GM12878 (cell line): Measurements from ENCODE around the gene CCDC150. TPM values are rescaled to one million over a fixed set of nuclear protein-coding genes. Genes with fewer than 3 reads are reported as not detected.

ENCODE experiments used
- ATAC-seq: fragments of 200-7000 bp; cut with Tn5 transposase; 3 replicates; pipeline ENCODE4 v1.9.1; 2020; ENCODE audit warnings: mild to moderate bottlenecking, moderate library complexity
- BruUV-seq: library from RNA; stranded (reverse); fragments of 400-500 nt; replicated peaks from 2 replicates; lab custom pipeline; 2021; lab: Mats Ljungman, UMichigan
- CTCF ChIA-PET: fragments of 300-600 bp; sonication (Branson Sonifier 250); formaldehyde crosslinking; extraction: SDS; loops from one replicate; lab custom pipeline; 2021; ENCODE audit warnings: inconsistent platforms; lab: Yijun Ruan, JAX
- POLR2A ChIA-PET: fragments of 350-600 bp; formaldehyde crosslinking; extraction: SDS; loops from one replicate; lab custom pipeline; 2021; ENCODE audit warnings: inconsistent platforms; lab: Charles Lee
- RAD21 ChIA-PET: fragments of 300-600 bp; sonication (Branson Sonifier 250); formaldehyde crosslinking; loops from one replicate; lab custom pipeline; 2023; ENCODE audit warnings: antibody characterized with exemption; ENCODE audit not compliant: unreplicated experiment; lab: Charles Lee
- SMC1A ChIA-PET: fragments of 300-600 bp; sonication (Branson Sonifier 250); formaldehyde crosslinking; loops from one replicate; lab custom pipeline; 2023; ENCODE audit not compliant: unreplicated experiment, uncharacterized antibody; lab: Charles Lee
- DNase-seq: peaks from one replicate; pipeline ENCODE4 v3.0.0-alpha.2; 2011; ENCODE audit warnings: low read depth, low spot score
- FAIRE-seq: peaks from 3 replicates; lab custom pipeline; 2011; peaks lifted over from hg19 to GRCh38; lab: Jason Lieb, UNC
- H2AFZ ChIP-seq: 2 replicates; pipeline ENCODE4 v1.6.0; 2011; ENCODE audit warnings: low read depth, low read length, control low read depth; ENCODE audit not compliant: control insufficient read depth
- H3K27ac ChIP-seq: 2 replicates; pipeline ENCODE4 v1.5.1; 2011; ENCODE audit warnings: control low read depth; ENCODE audit not compliant: control insufficient read depth, insufficient read depth
- H3K27me3 ChIP-seq, 2 experiments: replicated peaks in 1 of 2; 2 replicates each; pipeline versions ENCODE4 v1.6.0 to v1.6.1; 2011; ENCODE audit warnings: low read length in 1 of 2; ENCODE audit not compliant: control insufficient read depth in 2 of 2, insufficient read depth in 2 of 2
- H3K36me3 ChIP-seq, 2 experiments: 2 replicates each; pipeline ENCODE4 v1.5.1; 2011; ENCODE audit warnings: low read length in 1 of 2; ENCODE audit not compliant: control insufficient read depth in 2 of 2, insufficient read depth in 2 of 2
- H3K4me1 ChIP-seq: 2 replicates; pipeline ENCODE4 v1.6.1; 2011; ENCODE audit warnings: mild to moderate bottlenecking, low read length, moderate library complexity, mixed read lengths; ENCODE audit not compliant: control insufficient read depth, insufficient read depth
- H3K4me2 ChIP-seq: 2 replicates; pipeline ENCODE4 v1.6.0; 2011; ENCODE audit warnings: control low read depth; ENCODE audit not compliant: control insufficient read depth, insufficient read depth
- H3K4me3 ChIP-seq: fragments of 200-600 bp; sonication (generic); 2 replicates; pipeline ENCODE4 v1.5.1; 2016
- H3K79me2 ChIP-seq: 2 replicates; pipeline ENCODE4 v1.6.0; 2011; ENCODE audit warnings: low read length; ENCODE audit not compliant: control insufficient read depth, insufficient read depth
- H3K9ac ChIP-seq: 2 replicates; pipeline ENCODE4 v1.8.0; 2011; ENCODE audit warnings: low read length, control low read depth, mixed read lengths; ENCODE audit not compliant: control insufficient read depth, insufficient read depth
- H3K9me3 ChIP-seq: replicated peaks from 3 replicates; pipeline ENCODE4 v1.5.1; 2011; ENCODE audit warnings: mild to moderate bottlenecking, low read length; ENCODE audit not compliant: control insufficient read depth, insufficient read depth
- H4K20me1 ChIP-seq: 2 replicates; pipeline ENCODE4 v1.6.0; 2011; ENCODE audit not compliant: control insufficient read depth, insufficient read depth
- BACH1 ChIP-seq: fragments of 450-650 bp; IDR thresholded peaks from 2 replicates; pipeline ENCODE4 v1.6.1; 2017; ENCODE audit warnings: mild to moderate bottlenecking, borderline replicate concordance
- BMI1 ChIP-seq: fragments of 450-650 bp; IDR thresholded peaks from 2 replicates; pipeline ENCODE4 v1.6.1; 2016; ENCODE audit warnings: mild to moderate bottlenecking, moderate library complexity, borderline replicate concordance
- CBX5 ChIP-seq: sonication (generic); IDR thresholded peaks from 2 replicates; pipeline ENCODE4 v1.6.1; 2016; ENCODE audit warnings: low read depth, moderate library complexity, mild to moderate bottlenecking, inconsistent platforms
- EGR1 ChIP-seq, 2 experiments: IDR thresholded peaks; 1 replicate in 1 of 2; 2 replicates in 1 of 2; pipeline ENCODE4 v1.6.1; 2011 to 2012; ENCODE audit warnings: low read depth in 2 of 2, low read length in 2 of 2, borderline replicate concordance in 1 of 2, mild to moderate bottlenecking in 1 of 2, moderate library complexity in 1 of 2
- ESRRA ChIP-seq: IDR thresholded peaks from 2 replicates; pipeline ENCODE4 v1.6.1; 2012; ENCODE audit warnings: mild to moderate bottlenecking, low read length, improper control_type of control experiment
- HDGF ChIP-seq: fragments of 450-650 bp; IDR thresholded peaks from 2 replicates; pipeline ENCODE4 v1.6.1; 2016; ENCODE audit warnings: antibody characterized with exemption
- NBN ChIP-seq: fragments of 450-650 bp; IDR thresholded peaks from 2 replicates; pipeline ENCODE4 v1.6.1; 2016
- NR2F1 ChIP-seq: fragments of 450-650 bp; conservative IDR thresholded peaks from 2 replicates; pipeline ENCODE4 v1.6.1; 2017; ENCODE audit warnings: mild to moderate bottlenecking
- RAD21 ChIP-seq: IDR thresholded peaks from 2 replicates; pipeline ENCODE4 v1.6.1; 2011; ENCODE audit warnings: mild to moderate bottlenecking, low read depth, low read length, moderate library complexity; ENCODE audit not compliant: insufficient read depth
- TAF1 ChIP-seq: IDR thresholded peaks from 2 replicates; pipeline ENCODE4 v1.6.1; 2011; ENCODE audit warnings: mild to moderate bottlenecking, low read depth, low read length, borderline replicate concordance
- TCF3 ChIP-seq: IDR thresholded peaks from 2 replicates; pipeline ENCODE4 v1.6.1; 2012; ENCODE audit warnings: low read depth, mild to moderate bottlenecking, low read length, borderline replicate concordance; ENCODE audit not compliant: insufficient read depth
- ZNF384 ChIP-seq: IDR thresholded peaks from 2 replicates; pipeline ENCODE4 v1.6.1; 2012; ENCODE audit warnings: low read depth, mild to moderate bottlenecking, low read length, improper control_type of control experiment, borderline replicate concordance
- WGBS: methylation state at CpG from one replicate; pipeline ENCODE4 v1.1.6; 2016; ENCODE audit warnings: low lambda C conversion rate; ENCODE audit not compliant: insufficient replicate concordance, insufficient coverage; ENCODE audit errors: missing lambda C conversion rate; 5-methylcytosine and 5-hydroxymethylcytosine counted together
- in situ Hi-C: fragments of 300-500 bp; cut with MboI; formaldehyde crosslinking; loops from 9 replicates; pipeline ENCODE4 v1.14.3; 2018; ENCODE audit warnings: mixed read lengths
- intact Hi-C: fragments of 100-400 bp; cut with micrococcal nuclease; formaldehyde crosslinking; loops from one replicate; pipeline ENCODE4 v1.14.2; 2022; ENCODE audit not compliant: unreplicated experiment
- polyA plus RNA-seq, 11 experiments: library from polyadenylated mRNA; depleted of rRNA in 4 of 11; unstranded in 6 of 11; stranded (reverse) in 5 of 11; fragments of >200 nt; fragmentation: Nextera tagmentation in 4 of 11; fragmentation: Illumina TruSeq in 1 of 11; extraction: Ambion mirVana in 4 of 11; extraction: Trizol in 1 of 11; gene quantifications; 1 replicate in 1 of 11; 2 replicates in 10 of 11; pipeline versions ENCODE4 v1.2.1 to v1.2.3, GENCODE V29; 2011 to 2016; ENCODE audit warnings: inconsistent platforms in 2 of 11, missing spikeins in 2 of 11, low read depth in 1 of 11
- total RNA-seq, 4 experiments: library from RNA; depleted of rRNA in 3 of 4; stranded (reverse); fragments of >200 nt in 3 of 4; fragmentation: Illumina TruSeq in 1 of 4; extraction: Trizol in 1 of 4; gene quantifications; 2 replicates each; pipeline versions ENCODE4 v1.2.1 to v1.2.3, GENCODE V29; 2013 to 2021
- TF ChIP-seq, protein P1 (sequence below): fragments of 450-650 bp; IDR thresholded peaks from 2 replicates; pipeline ENCODE4 v1.6.1; 2016; ENCODE audit warnings: mild to moderate bottlenecking

Gene CCDC150
- total and polyA plus RNA-seq, 10 of the 15 experiments (the other 5 are each of a cell fraction or from before 2014, with no cell fraction given) = 11.6 to 27.7 (median 19.6) TPM

DNA sequence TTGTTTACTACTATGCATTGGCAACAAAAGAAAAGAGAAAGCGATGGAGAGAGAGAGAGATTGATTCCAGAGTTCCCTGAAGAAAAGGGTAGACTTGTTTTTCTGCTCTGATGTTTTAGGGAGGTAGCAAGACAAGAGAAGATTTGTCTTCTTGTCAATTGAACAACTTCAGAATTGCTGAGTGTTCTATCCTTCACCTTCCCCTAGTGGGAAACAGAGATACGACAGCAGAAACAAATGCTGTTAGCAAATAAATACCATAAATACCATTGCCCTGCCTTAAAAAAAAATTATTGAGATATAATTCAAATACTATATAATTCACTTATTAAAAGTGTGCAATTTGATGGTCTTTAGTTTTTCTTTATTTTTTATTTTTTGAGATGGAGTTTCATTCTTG is 26.2 kb upstream of the CCDC150 start:
- ChIA-PET POLR2A (no interaction called here), RAD21 (no interaction called here), SMC1A (no interaction called here), CTCF (no interaction called here)
- no peak for ATAC-seq
- H3K9me3 ChIP-seq = no peaks in the 10 kb centered on the region; the same call in 2 of the 3 replicates
- H3K9ac ChIP-seq = no peak overlapping the region
- no TSS peak for BruUV-seq
- intact Hi-C loops (no loop called here), in situ Hi-C loops (no loop called here)
- H2AFZ ChIP-seq = no peak overlapping the region
- no peak overlapping the region for H3K4me3 ChIP-seq
- H3K27ac ChIP-seq = no peak overlapping the region
- no peak overlapping the region for H3K4me2 ChIP-seq
- no peaks in the 10 kb centered on the region for H3K27me3 ChIP-seq
- FAIRE-seq = no peak
- no peaks in the 10 kb centered on the region for H3K36me3 ChIP-seq
- no peak for DNase-seq
- H3K4me1 ChIP-seq = no peaks in the 10 kb centered on the region
- H3K79me2 ChIP-seq = no peaks in the 10 kb centered on the region
- TF ChIP-seq TCF3 = no peak
- no peak for TF ChIP-seq NR2F1
- no peak for TF ChIP-seq NBN
- TF ChIP-seq, protein P1, sequence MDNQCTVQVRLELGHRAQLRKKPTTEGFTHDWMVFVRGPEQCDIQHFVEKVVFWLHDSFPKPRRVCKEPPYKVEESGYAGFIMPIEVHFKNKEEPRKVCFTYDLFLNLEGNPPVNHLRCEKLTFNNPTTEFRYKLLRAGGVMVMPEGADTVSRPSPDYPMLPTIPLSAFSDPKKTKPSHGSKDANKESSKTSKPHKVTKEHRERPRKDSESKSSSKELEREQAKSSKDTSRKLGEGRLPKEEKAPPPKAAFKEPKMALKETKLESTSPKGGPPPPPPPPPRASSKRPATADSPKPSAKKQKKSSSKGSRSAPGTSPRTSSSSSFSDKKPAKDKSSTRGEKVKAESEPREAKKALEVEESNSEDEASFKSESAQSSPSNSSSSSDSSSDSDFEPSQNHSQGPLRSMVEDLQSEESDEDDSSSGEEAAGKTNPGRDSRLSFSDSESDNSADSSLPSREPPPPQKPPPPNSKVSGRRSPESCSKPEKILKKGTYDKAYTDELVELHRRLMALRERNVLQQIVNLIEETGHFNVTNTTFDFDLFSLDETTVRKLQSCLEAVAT = no peak
- TF ChIP-seq CBX5 = no peak
- TF ChIP-seq EGR1 (IDR thresholded peaks at IDR 0.05; ENCODE audit: borderline replicate concordance in 1 of 2, low read depth in 2 of 2, low read length in 2 of 2) = no peak
- no peaks in the 10 kb centered on the region for H4K20me1 ChIP-seq
- WGBS = 49% methylated on average over 2 of the region's 2 CpGs

DNA sequence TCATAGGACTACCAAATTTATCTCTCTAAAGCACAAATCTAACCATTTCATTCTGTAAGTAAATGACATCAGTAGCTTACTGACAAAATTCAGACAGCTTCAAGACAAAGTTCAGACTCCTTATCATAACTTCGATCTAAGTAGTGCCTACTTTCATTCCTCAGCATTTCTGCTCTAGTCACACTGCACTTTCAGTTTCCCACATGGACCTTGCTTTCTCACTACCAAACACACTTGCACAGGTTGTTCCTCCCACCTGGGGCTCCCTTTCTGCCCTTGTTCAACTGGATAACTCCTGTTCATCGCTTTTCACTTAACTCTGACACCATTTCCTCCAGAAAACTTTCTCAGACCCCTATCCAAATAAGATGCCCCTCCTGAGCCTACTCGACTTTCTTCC is 22.1 kb upstream of the CCDC150 start:
- ChIA-PET POLR2A (no interaction called here), RAD21 (no interaction called here), CTCF (interaction anchor here (0.6 kb wide), 2 partner anchors 28 to 1686 kb away, joined by 3 to 4 read pairs; no protein-coding TSS in a partner anchor), SMC1A (interaction anchor here (0.6 kb wide), 1 partner anchor 210 kb away, joined by 3 read pairs; no protein-coding TSS in a partner anchor)
- H3K4me2 ChIP-seq = no peak overlapping the region
- no peak for FAIRE-seq
- TF ChIP-seq RAD21 (no peak), BACH1 (no peak), HDGF (no peak), ESRRA (no peak), TAF1 (no peak), ZNF384 (no peak), BMI1 (no peak)
- H3K27me3 ChIP-seq = no peaks in the 10 kb centered on the region
- no peaks in the 10 kb centered on the region for H3K79me2 ChIP-seq
- no peak overlapping the region; the same call in 1 of the 2 replicates for H2AFZ ChIP-seq
- no peaks in the 10 kb centered on the region for H3K9me3 ChIP-seq
- 32% methylated on average over 3 of the region's 3 CpGs for WGBS
- H3K4me1 ChIP-seq = no peaks in the 10 kb centered on the region
- H4K20me1 ChIP-seq = no peaks in the 10 kb centered on the region
- no peak for DNase-seq
- no TSS peak for BruUV-seq
- H3K27ac ChIP-seq = no peak overlapping the region
- H3K4me3 ChIP-seq = no peak overlapping the region
- intact Hi-C loops = no loop called here
- no peaks in the 10 kb centered on the region for H3K36me3 ChIP-seq
- no peak overlapping the region for H3K9ac ChIP-seq
- in situ Hi-C loops = no loop called here
- no peak for ATAC-seq
